ENCODE results near the gene NABP2.
A peak's percentile ranks its signal among the peaks of the same experiment; 100 is the strongest.

The NABP2 gene

GRCh38 chr12:56213878-56214277 is 10.3 kb upstream of the NABP2 start:
- DNase-seq (ENCODE audit: low read depth in 2 of 2), result no peak

GRCh38 chr12:56216461-56216860 is 7.7 kb upstream of the NABP2 start:
- DNase-seq (ENCODE audit: low read depth in 2 of 2), result no peak

GRCh38 chr12:56219840-56220239 is 4.3 kb upstream of the NABP2 start:
- DNase-seq (ENCODE audit: low read depth in 2 of 2), result no peak

- DNase-seq (ENCODE audit: low read depth in 2 of 2), result no peak
Measured at GRCh38 chr12:56220611-56221231, 3.4 kb upstream of the NABP2 start.

GRCh38 chr12:56221232-56221756 is 2.8 kb upstream of the NABP2 start:
- DNase-seq (ENCODE audit: low read depth in 2 of 2), result no peak

GRCh38 chr12:56221757-56222530 is 2.2 kb upstream of the NABP2 start, which contains the start of gene RNF41:
RNF41 (minus strand) TSS chr12:56221922; CDS start chr12:56214047, 7,875 bp downstream.
- peak; percentile 87 for DNase-seq (ENCODE audit: low read depth in 2 of 2)

GRCh38 chr12:56222531-56222895 is 1.6 kb upstream of the NABP2 start:
- no peak for DNase-seq (ENCODE audit: low read depth in 2 of 2)

- no peak for DNase-seq (ENCODE audit: low read depth in 2 of 2)
Measured at GRCh38 chr12:56223571-56224101, 506 bp upstream of the NABP2 start.

- no peak for DNase-seq (ENCODE audit: low read depth in 2 of 2)
Measured at GRCh38 chr12:56224954-56225353, 812 bp downstream of the NABP2 start.

GRCh38 chr12:56229082-56229481 is 4.9 kb downstream of the NABP2 start:
- DNase-seq (ENCODE audit: low read depth in 2 of 2), result no peak

- no peak for DNase-seq (ENCODE audit: low read depth in 2 of 2)
Measured at GRCh38 chr12:56229916-56230431, 5.8 kb downstream of the NABP2 start, which contains the start of gene SLC39A5. SLC39A5 (plus strand) TSS chr12:56230051; CDS start chr12:56231275, 1,224 bp downstream.

GRCh38 chr12:56230432-56231183 is 6.5 kb downstream of the NABP2 start:
- DNase-seq (ENCODE audit: low read depth in 2 of 2), result no peak

GRCh38 chr12:56231184-56231582 is 7.0 kb downstream of the NABP2 start:
- DNase-seq (ENCODE audit: low read depth in 2 of 2), result no peak

- no peak for DNase-seq (ENCODE audit: low read depth in 2 of 2)
Measured at GRCh38 chr12:56234746-56235436, 10.7 kb downstream of the NABP2 start.

- no peak for DNase-seq (ENCODE audit: low read depth in 2 of 2)
Measured at GRCh38 chr12:56236091-56236490, 11.9 kb downstream of the NABP2 start.

- DNase-seq (ENCODE audit: low read depth in 2 of 2), result no peak
Measured at GRCh38 chr12:56236985-56237384, 12.8 kb downstream of the NABP2 start.

GRCh38 chr12:56237552-56237951 is 13.4 kb downstream of the NABP2 start:
- DNase-seq (ENCODE audit: low read depth in 2 of 2), result no peak

- no peak for DNase-seq (ENCODE audit: low read depth in 2 of 2)
Measured at GRCh38 chr12:56241424-56242303, 17.5 kb downstream of the NABP2 start.

GRCh38 chr12:56242986-56243385 is 18.8 kb downstream of the NABP2 start:
- DNase-seq (ENCODE audit: low read depth in 2 of 2), result no peak

- DNase-seq (ENCODE audit: low read depth in 2 of 2), result no peak
Measured at GRCh38 chr12:56243731-56244181, 19.6 kb downstream of the NABP2 start.
